Stimulated activated CD4-positive, alpha-beta T cell treated with anti-CD3 and anti-CD28 coated beads, Interleukin-12 subunit alpha, Interleukin-12 subunit beta, amount 100 ng/mL, for 48 hours (primary cell): ENCODE data around the gene AMFR.

Experiments
- DNase-seq, 3 donors: peaks; one replicate each; pipeline ENCODE4 v3.0.0-alpha.2; 2020; ENCODE audit warnings: low read depth in 2 of 3, low spot score in 1 of 3

Gene AMFR

DNA sequence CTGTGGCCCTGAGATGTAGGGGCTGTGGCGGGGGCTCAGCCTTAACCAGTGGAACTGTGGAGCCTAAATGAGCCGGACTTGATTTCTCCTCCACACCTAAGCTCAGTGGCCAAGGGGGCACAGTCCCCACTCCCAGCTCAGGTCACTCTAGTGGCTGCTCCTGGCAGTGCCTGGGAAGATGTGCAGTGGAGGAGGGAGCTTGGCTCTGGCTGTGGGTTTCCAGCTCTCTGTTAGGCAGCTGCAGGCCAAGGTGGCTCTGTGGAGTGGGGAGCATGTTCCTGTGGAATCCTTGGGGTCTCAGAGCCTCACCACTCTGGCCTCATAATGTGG lies 76.3 kb downstream of the AMFR start:
- no peak for DNase-seq

DNA sequence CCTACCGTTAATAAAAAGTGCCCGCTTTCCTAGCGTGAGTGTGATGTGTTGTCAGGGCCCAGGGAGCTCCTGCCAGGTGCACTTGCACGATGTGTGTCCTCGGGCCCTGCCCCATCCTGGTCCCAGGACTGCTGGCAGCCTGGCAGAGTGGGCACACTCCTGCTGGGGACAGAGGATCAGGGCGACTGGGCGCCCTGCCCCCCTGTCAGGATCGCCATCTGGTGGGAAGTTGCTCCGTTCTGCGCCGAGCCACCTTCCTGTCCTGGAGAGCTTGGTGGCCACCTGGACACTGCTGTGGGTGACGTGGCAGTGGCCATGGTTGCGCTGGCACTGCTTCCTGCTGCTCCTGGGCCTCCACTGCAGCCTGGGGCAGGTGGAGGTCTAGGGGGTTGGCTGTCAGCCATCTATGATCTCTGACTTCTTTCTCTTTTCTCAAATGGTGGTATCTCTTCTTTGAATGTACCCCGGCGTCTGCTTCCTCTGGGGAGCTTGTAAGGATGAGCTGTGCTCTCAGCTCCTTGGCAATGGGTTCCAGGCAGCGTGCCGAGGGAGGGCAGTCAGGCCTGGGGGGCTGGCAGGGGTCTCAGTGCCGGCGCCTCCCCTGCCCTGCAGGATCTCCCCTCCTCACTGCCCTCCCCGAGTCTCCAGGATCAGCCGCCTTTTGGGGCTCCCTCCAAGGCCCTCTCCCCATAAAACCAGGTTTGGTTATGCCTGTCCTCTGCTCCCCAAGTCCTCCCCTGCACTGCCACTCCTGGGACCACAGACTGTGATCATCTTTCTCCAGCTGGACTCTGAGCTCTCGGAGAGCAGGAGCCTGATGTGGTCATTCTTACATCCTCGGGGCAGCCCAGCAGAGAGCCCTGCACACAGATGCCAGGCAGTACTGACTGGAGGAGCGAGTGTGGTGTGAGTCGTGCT lies 76.9 kb downstream of the AMFR start:
- no peak for DNase-seq

DNA sequence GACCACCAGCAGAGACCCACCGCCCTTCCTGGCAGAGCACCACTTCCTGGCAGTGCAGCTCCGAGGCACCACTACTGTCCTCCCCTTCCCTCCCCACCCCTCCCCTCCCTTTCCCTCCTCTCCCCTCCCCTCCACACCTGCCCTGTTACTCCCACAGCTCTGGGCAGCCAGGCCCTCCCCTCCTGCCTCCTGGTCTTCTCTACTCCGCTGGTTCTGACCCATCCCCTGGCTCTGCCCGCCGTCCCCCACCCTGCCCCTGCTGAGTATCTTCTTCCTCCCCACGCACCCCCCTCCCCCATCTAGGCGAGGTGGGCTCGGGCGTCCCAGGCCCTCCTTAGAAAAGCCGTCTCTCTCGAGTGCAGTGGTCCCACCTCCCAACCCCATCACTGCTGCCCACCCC lies 77.7 kb downstream of the AMFR start:
- no peak for DNase-seq

DNA sequence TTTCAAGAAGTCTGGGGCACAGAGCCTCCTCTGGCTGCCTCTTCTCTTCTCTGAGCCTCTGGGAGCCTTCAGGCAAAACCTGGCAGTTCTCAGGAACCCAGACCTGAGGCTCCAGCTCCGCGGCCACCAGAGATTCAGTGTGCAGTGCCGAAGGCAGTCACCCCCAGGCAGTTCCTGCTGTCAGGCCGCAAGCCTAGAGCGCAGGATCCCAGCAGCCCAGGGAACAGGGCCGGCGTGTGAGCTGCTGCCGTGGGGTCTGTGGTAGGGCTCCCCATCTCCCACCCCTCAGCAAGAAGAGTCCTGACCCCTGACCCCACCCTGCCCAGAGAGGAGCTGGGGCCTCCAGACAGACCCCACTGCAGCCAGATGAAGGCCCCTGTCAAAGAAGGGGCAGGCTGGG lies 78.2 kb downstream of the AMFR start:
- DNase-seq = no peak

DNA sequence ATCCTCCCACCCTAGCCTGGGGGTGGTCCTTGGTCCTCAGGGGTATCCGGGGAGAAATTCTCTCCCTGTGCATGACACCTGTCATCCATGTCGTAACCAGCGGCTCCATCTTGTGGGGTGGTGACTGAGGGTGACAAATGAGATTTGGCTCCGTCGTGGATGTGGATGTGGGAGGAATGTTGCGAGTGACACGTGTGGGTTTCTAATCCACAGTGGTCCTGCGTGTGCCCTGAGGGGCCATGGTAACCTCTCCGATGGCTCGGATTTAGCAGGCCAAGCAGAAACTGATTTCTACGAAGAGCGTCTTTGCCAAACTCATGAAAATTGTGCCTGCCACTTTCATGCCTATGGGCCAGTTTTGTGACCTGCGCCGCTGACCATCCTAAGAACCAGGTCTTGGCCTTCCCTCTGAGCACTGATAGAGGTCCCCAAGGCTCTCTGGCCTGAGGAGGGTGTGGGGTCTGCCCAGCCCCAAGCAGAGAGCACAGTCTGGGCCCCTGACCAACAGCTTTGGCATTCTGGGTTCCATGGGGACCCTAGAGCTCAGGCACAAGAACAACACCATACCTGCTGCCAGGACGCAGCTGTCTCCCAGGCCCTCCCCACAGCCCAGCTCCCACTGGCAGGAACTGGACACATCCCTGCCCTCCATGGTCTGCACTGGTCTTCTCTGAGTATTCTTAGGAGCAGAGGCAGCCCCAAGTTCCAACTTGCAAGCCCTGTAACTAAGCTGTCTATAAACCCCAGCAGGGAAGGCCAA lies 79.0 kb downstream of the AMFR start:
- DNase-seq = no peak

DNA sequence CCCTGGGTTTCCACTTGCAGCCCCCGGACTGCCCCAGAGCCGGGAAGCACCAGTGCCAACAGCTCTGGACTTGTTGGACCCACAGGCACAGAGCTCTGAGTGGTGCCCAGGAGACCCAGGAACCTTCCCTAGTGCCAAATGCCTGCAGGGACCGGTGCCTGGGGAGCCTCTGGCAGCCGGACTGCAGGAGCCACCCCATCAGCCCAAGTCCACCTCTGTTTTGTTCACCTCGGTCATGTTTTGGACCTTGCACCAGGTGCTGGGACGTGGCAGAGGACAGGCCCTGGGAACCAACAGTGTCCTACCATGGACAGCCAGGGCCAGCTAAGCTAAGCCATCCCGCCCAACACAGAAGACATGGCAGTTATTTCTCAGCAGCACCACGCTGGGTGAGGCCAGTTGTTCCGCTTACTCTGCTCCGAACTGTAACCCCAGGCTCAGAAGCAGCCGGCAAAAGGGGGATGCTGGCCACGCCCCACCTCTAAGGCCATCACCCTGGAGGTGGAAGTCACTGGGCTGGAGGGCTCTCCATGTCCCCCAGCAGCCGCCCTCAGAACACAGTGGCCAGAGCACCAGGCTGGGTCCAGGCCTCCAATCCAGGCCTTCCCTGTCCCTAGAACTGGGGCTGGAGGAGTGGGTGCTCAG lies 79.8 kb downstream of the AMFR start:
- no peak for DNase-seq

DNA sequence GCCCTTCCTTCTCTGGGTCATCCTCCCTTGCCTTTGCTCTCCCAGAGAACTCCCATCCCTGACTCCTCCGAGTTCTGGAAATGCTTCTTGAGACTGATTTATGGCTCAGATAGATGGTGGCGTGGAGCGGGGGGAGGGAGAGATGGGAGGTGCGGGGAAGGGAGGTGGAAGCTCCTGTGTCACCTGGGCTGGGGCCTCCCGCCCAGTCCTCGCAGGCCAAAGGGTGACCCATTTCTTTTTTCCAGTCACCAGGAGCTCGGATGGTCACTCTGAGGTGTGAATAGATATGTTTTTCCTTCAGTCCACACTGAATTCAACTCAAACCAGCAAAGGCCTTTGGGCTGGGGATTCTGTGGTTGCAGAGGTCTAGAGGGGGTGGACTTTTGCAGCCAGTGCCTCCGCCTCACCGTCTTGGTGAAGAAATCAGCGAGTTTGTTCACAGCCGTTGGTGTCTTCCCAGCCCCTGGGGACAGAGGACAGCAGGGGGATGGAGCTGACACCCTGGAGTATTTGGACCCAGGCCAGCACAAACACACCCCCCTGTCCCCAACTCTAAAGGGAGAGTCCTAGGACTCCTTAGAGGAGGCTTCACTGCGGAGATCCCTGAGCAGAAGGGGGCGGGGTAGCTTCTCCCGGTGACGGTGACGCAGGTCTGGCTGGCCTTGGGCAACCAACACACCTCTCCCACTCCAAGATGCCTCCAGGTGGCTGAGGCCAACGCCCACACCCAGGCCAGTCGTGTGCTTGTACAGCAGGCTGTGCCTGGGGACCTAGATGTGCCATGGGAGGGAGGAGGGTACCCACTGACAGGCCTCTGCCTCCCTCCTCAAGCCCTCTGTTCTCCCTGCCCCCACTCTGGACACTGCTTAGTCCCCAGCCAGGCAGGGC lies 80.6 kb downstream of the AMFR start:
- DNase-seq = no peak

DNA sequence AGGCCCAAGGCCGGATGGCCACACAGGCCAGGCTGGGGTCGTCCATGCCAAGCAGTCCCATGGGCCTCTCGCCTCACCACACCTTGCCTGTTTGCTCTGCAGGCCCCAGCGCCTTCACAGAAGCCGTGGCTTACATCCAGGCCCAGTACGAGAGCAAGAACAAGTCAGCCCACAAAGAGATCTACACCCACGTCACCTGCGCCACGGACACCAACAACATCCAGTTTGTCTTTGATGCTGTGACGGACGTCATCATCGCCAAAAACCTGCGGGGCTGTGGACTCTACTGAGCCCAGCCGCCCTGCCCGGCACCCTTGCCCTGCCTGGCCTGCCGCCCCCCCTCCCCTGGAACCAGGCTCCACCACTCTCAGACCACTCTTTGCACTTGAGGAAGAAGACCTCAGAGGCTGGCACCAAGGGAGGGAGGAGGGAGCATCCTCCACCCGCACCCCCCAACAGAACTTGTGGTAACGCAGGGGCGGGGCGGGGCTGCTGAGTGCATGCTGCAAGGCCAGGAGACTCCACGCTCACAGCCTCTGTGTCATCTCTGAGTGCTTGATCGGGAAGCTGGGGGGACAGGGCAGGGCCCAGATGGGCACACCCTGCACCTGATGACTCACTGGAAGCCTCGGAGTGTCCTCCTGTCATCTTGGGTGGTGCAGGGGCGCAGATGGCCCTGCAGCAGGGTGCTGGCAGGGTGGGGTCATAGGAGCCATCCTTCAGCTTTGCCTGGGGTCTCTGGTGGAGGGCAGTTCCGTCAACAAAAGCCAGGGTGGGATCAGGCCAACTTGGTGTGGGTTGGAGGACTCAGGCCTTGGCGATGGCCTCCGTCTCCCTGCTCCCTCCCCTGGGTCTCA lies 81.5 kb downstream of the AMFR start:
- no peak for DNase-seq

DNA sequence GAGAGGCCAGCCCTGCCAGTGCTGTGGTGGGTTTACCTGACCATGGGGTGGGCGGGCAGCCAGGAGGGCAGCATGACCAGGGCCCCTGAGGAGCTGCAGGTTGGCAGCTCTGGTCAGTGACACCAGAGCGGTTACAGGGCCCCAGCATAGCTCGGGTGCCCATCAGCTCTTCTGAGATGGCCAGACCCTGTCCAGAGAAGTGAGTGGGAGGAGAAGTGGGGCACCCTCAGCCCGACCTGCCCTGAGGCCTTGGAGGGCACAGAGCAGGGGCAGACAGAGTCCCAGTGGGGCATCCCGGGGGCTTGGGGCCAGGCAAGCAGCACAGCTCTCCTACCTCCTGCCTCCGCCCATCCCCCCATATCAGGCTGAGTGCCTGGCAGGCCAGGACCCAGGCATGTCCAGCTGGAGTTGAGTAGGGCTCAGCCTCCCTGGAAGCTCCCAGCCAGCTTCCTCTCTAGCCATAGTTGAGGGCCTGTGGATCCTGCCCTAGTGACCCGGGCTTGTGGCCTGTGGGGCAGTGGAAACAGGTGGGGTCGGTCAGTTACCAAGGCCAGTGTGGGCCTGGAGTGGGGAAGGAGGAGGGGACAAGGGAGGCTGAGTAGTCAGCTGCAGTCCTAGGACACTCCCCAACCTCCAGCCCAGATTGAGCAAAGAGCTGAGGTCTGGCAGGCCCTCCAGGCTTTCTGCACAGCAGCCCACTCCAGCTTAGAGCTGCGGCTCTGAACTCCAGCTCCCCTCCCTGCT lies 83.5 kb downstream of the AMFR start:
- DNase-seq = no peak

DNA sequence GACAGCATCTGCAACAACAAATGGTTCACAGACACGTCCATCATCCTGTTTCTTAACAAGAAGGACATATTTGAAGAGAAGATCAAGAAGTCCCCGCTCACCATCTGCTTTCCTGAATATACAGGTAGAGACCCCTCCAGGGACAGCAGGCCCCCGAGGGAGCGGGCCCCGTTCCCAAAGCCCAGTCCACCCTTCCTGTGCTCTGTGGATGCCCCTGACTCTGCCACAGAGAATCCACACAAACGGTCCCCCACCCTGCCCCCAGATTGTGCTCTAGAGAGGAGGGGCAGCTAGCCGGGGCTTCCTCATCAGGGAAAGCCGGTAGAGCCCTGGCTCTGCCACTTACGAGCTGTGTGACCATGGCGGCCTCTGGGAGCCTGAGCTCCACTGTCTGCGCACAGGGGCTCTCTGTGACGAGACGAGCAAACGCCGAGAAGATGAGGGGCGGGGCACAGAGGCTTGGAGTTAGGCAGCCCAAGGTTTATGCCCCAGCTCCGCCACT lies 84.4 kb downstream of the AMFR start:
- DNase-seq = no peak

DNA sequence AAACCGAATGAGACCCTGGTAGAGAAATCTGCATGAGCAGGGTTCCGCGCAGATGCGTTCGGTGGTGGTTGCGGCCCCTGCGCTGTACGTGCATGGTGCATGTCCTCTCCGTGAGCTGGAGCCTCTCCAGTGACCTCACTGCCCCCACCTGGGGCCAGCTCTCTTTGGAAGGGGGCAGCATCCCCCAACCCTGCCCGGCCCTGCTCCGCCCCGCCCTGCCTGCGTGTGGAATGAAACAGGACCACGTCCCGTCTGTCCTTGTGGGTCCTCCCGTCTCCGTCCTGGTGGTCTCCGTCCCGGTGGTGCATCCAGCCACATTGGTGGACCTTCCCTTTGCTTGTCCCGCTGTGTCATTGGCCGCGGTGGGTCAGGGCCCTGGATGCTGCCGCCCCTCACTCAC lies 84.9 kb downstream of the AMFR start:
- no peak for DNase-seq

DNA sequence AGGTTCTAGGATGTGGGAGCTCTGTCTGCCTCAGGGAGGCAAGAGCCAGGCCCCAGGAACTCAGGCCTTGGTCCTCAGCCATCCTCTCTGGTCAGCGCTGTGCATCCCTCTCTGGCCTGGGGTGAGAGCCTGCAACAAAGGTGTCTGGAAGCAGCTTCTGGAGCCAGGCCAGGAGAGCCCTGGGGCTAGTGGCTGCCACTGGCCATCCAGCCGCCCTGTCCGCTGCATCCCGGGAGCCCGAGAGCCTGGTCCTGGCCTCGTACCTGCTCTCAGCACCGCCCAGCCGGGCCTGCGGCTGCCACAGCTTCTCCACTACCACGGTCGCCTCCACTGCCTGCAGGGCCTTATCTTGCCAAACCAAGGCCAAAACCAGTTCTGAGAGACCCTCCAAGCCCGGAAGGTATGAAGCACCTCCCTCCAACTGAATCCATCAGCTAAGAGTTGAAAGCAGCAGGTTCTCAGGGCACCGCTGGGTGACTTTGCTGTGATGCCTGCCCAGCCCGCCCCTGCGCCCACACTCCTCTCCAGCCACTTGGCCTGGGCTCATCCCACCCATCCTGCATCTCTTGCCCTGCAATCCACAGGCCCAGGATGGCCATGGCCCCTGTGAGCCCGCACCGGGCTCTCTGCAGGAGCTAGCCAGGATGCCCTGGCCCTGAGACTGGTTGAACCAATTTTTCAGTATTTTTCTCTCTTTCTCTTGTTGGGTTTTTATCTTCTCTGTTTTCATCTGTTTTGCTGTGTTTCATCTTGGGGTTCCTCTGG lies 85.7 kb downstream of the AMFR start:
- no peak for DNase-seq

DNA sequence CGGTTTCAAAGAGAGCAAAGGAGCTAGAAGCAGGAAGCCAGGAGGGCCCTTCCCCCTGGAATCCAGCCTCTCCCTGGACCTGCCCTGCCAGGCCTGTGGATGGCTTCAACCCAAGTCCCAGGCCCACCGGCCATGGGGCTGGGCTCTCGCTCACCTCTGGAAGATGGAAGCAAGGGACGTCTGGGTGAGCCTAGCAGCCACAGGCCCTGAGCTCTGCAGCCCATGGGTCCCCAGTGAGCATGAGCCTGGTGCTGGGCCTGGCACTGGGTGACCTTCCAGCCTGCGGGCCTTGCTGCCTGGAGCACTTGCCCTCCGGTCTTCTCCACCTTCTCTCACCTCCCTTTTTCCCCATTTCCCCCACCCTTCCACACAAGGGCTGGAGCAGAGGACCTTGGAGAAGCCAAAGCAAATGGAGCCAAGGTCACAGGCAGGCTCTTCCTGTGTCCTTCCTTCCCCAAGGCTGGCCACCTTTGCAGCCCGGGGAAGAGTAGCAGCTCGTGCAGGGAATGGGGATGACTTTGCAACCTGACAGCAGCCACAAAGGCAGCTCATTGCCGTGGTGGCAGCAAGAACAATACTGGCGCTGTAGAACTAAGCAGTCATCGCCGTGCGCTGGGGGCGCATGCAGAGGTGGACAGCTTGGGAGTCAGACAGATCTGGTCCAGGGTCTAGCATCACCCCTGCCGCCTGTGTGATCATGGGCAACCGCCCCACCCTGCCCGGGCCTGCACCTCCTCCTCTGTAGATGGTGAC lies 86.6 kb downstream of the AMFR start:
- no peak for DNase-seq

DNA sequence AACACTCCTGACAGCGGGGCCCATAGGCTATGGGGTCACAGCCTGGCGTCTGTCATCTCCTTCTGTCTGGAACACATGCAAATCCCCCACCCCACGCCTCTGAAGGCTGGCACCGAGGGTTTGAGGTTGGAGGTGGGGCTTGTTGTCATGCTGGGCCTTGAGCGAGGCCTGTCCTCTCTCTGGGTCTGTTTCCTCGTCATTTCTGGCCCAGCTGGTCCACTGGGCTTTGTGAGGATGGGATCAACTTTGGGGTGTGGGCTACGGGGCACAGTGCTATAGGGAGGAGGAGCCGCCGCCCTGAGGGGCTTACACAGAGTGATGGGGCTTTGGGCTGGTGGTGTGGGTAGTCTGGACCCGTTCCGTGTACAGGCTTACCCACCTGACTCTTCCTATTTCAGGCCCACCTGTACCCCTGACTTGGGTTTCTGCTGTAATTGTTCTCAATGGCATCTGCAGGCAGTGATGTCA lies 87.5 kb downstream of the AMFR start:
- DNase-seq = no peak

DNA sequence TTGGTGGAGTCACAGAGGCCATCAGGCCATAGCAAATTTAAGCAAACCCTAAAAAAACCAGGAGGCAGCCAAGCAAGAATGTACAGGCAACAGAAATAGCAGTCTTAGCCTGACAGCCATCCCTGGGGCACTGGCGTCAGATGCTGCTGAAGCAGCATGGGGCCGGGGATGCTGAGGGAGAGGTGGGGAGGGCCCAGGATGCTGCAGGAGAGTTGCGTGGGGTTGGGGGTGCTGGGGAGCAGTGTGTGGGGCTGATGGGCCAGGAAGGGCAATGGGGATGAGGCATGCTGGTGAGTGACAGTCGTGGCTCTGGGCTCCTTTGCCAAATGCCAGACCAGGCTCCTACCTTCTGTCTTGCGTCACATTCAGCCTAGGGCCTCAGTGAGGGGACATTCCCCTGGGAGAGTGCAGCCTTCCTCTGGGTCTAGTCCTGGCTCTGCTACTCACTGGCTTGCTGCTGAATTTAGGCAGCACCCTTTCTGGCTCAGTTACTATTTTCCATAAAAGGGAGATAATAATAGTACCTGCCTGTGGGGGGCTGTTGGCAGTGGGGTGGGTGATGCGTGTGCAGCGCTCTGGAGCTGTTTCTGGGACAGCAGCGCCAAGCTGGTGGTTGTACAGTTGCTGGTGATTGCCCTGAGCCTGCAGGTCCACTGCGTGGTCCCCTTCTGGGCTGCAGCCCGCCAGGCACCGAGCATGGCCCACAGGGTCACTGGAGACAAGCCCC lies 88.1 kb downstream of the AMFR start:
- DNase-seq = no peak

DNA sequence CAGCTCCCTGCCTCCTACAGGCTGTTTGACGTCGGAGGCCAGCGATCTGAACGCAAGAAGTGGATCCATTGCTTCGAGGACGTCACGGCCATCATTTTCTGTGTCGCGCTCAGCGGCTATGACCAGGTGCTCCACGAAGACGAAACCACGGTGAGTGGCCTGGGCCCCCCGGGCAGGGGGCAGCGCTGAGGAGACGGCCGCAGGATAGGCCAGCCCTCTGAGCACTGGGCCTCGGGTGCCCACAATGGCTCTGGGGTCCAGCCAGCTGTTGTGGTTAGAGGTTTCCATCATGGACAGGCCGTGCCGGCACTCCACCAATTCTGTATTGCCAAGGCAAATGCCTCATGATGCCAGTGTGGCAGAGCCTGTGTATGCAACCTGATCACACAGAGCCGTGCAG lies 88.6 kb downstream of the AMFR start:
- DNase-seq = no peak

DNA sequence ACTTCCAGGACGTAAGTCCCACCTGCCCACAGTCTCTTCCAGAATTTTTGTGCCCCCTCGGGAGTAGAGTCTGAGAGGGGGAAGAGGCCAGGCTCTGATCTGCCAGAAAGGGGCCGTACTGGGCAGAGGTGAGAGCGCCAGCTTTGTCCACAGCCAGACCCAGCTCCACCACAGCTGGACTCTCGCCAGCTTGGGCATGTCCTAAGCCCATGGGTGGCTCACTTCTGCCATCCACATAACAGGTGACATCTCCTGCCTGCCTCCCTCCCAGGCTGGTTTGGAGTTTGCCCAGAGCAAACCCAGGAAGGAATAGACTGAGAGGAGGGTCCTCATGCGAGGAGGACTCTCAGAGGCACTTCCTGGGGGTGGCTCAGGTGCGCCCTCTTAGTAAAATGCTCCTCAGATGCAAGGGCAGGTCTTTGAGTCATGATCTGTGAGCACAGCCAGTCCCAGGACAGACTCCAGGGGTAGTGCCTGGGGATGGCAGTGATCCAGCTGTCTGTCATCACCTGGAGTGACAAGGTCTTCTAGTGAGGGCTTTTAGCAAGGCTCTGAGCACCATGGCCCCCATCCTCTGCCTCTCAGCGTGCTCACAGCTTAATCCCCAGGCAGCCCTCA lies 89.2 kb downstream of the AMFR start:
- no peak for DNase-seq
